ENCODE results near the gene AKT3. TPM values are rescaled to one million over a fixed set of nuclear protein-coding genes. Genes with fewer than 3 reads are reported as not detected.

Gene AKT3
- total RNA-seq, 1 experiment from 2014 or later: 31.9 TPM

- DNase-seq (ENCODE audit: unreplicated experiment): peak; percentile 24
- BruUV-seq (replicated peaks): no TSS peak
- H3K27me3 Mint-ChIP-seq (ENCODE audit: insufficient read depth, unreplicated experiment): no peaks in the 10 kb centered on the region
- H3K27ac Mint-ChIP-seq (ENCODE audit: low read depth, unreplicated experiment): no peak overlapping the region
- no peaks in the 10 kb centered on the region for H3K9me3 Mint-ChIP-seq (ENCODE audit: unreplicated experiment)
- H3K4me1 Mint-ChIP-seq (ENCODE audit: insufficient read depth, unreplicated experiment): no peaks in the 10 kb centered on the region
- no peak for TF ChIP-seq CTCF (IDR thresholded peaks at IDR 0.05; ENCODE audit: unreplicated experiment)
- CTCF ChIA-PET: interaction anchor here (0.6 to 4.2 kb wide), 3 partner anchors 43 to 567 kb away, joined by 3 to 44 read pairs (median 11); no protein-coding TSS in a partner anchor
- intact Hi-C loops (cut with micrococcal nuclease): loop anchor here (5.0 kb wide), 2 partner anchors 247 to 342 kb away; no protein-coding TSS in a partner anchor
- POLR2A ChIA-PET: interaction anchor here (0.6 to 2.2 kb wide), 3 partner anchors 12 to 568 kb away, joined by 4 to 8 read pairs (median 7); no protein-coding TSS in a partner anchor
- no peak overlapping the region for H3K4me3 Mint-ChIP-seq (ENCODE audit: unreplicated experiment)
- no peaks in the 10 kb centered on the region for H3K36me3 Mint-ChIP-seq (ENCODE audit: insufficient read depth, unreplicated experiment)
These were observed 144.5 kb downstream of the AKT3 start for GRCh38 chr1:243705585-243705984.

- CTCF ChIA-PET: interaction anchor here (0.5 to 2.2 kb wide), 6 partner anchors 45 to 771 kb away, joined by 3 to 12 read pairs (median 4); no protein-coding TSS in a partner anchor
- H3K27ac Mint-ChIP-seq (ENCODE audit: low read depth, unreplicated experiment): no peak overlapping the region
- BruUV-seq (replicated peaks): no TSS peak
- no peak for TF ChIP-seq CTCF (IDR thresholded peaks at IDR 0.05; ENCODE audit: unreplicated experiment)
- no peaks in the 10 kb centered on the region for H3K36me3 Mint-ChIP-seq (ENCODE audit: insufficient read depth, unreplicated experiment)
- DNase-seq (ENCODE audit: unreplicated experiment): no peak
- POLR2A ChIA-PET: interaction anchor here (0.7 kb wide), 1 partner anchor 136 kb away, joined by 4 read pairs; no protein-coding TSS in a partner anchor
- intact Hi-C loops (cut with micrococcal nuclease): no loop called here
- H3K27me3 Mint-ChIP-seq (ENCODE audit: insufficient read depth, unreplicated experiment): no peaks in the 10 kb centered on the region
- H3K4me1 Mint-ChIP-seq (ENCODE audit: insufficient read depth, unreplicated experiment): no peaks in the 10 kb centered on the region
- H3K4me3 Mint-ChIP-seq (ENCODE audit: unreplicated experiment): no peak overlapping the region
- H3K9me3 Mint-ChIP-seq (ENCODE audit: unreplicated experiment): no peaks in the 10 kb centered on the region
These were observed 148.2 kb downstream of the AKT3 start for GRCh38 chr1:243701872-243702271.

DNA sequence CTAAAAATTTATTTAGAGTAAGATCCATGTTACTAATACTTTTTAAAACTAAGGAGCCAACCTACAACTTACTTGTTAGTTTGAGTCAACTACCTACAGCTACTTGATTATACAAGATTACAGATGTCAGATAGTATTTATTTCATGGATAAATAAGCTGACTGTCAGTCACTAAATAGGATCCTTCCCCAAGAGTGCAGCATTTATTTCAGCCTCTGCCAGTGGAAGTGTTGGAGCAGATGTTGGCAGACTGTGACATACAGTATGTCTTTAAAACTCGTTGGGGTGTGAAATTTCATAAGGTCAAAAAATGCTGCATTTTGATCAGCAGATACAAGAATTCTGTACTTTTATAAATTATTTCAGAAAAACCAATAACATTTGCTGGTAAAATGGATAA, 156.2 kb downstream of the AKT3 start:
- TF ChIP-seq CTCF (IDR thresholded peaks at IDR 0.05; ENCODE audit: unreplicated experiment): no peak
- H3K4me3 Mint-ChIP-seq (ENCODE audit: unreplicated experiment): no peak overlapping the region
- ChIA-PET POLR2A (interaction anchor here (0.7 to 1.9 kb wide), 3 partner anchors 11 to 13 kb away, joined by 3 to 8 read pairs (median 3); no protein-coding TSS in a partner anchor), CTCF (interaction anchor here (0.7 to 1.2 kb wide), 4 partner anchors 174 to 578 kb away, joined by 3 to 7 read pairs (median 3); no protein-coding TSS in a partner anchor)
- H3K27ac Mint-ChIP-seq (ENCODE audit: low read depth, unreplicated experiment): no peak overlapping the region
- no peak for DNase-seq (ENCODE audit: unreplicated experiment)
- no peaks in the 10 kb centered on the region for H3K4me1 Mint-ChIP-seq (ENCODE audit: insufficient read depth, unreplicated experiment)
- H3K36me3 Mint-ChIP-seq (ENCODE audit: insufficient read depth, unreplicated experiment): no peaks in the 10 kb centered on the region
- no TSS peak for BruUV-seq (replicated peaks)
- intact Hi-C loops (cut with micrococcal nuclease): no loop called here
- H3K9me3 Mint-ChIP-seq (ENCODE audit: unreplicated experiment): no peaks in the 10 kb centered on the region
- no peaks in the 10 kb centered on the region for H3K27me3 Mint-ChIP-seq (ENCODE audit: insufficient read depth, unreplicated experiment)

- Mint-ChIP-seq H3K27me3 (ENCODE audit: insufficient read depth, unreplicated experiment) (no peaks in the 10 kb centered on the region), H3K27ac (ENCODE audit: low read depth, unreplicated experiment) (no peak overlapping the region), H3K4me3 (ENCODE audit: unreplicated experiment) (no peak overlapping the region), H3K36me3 (ENCODE audit: insufficient read depth, unreplicated experiment) (no peaks in the 10 kb centered on the region), H3K9me3 (ENCODE audit: unreplicated experiment) (no peaks in the 10 kb centered on the region), H3K4me1 (ENCODE audit: insufficient read depth, unreplicated experiment) (no peaks in the 10 kb centered on the region)
- no peak for TF ChIP-seq CTCF (IDR thresholded peaks at IDR 0.05; ENCODE audit: unreplicated experiment)
- ChIA-PET POLR2A (interaction anchor here (1.6 kb wide), 1 partner anchor 9 kb away, joined by 3 read pairs; no protein-coding TSS in a partner anchor), CTCF (interaction anchor here (0.7 to 1.6 kb wide), 3 partner anchors 25 to 342 kb away, joined by 3 to 6 read pairs (median 4); no protein-coding TSS in a partner anchor)
- no peak for DNase-seq (ENCODE audit: unreplicated experiment)
- intact Hi-C loops (cut with micrococcal nuclease): no loop called here
- no TSS peak for BruUV-seq (replicated peaks)
These were observed 163.9 kb downstream of the AKT3 start for GRCh38 chr1:243686159-243686558.

Data from MCF 10A (cell line).